ACC112 (cell line): Measurements from ENCODE around the gene NUTM2F.
A peak's percentile ranks its signal among the peaks of the same experiment; 100 is the strongest.
"Not testable (repeated sequence)": the region's sequence is repeated elsewhere in the genome, so short reads cannot be mapped to it uniquely, and the experiment has no call there.

Experiments used
- H2AFZ ChIP-seq: fragments of 200-600 bp; sonication (generic); one replicate; pipeline ENCODE4 v1.6.0; 2017; ENCODE audit warnings: antibody characterized with exemption, low read length; ENCODE audit not compliant: unreplicated experiment
- H3K27ac ChIP-seq: fragments of 200-600 bp; sonication (generic); 2 replicates; pipeline ENCODE4 v1.5.1; 2014; ENCODE audit warnings: low read depth, mild to moderate bottlenecking, antibody characterized with exemption, low read length, moderate library complexity
- H3K27me3 ChIP-seq: fragments of 200-600 bp; sonication (generic); 2 replicates; pipeline ENCODE4 v1.6.1; 2014; ENCODE audit warnings: mild to moderate bottlenecking, antibody characterized with exemption, low read length, moderate library complexity, mixed read lengths; ENCODE audit not compliant: insufficient read depth
- H3K36me3 ChIP-seq: fragments of 200-600 bp; sonication (generic); 2 replicates; pipeline ENCODE4 v1.6.1; 2016; ENCODE audit warnings: mild to moderate bottlenecking, antibody characterized with exemption, low read length, moderate library complexity, mixed read lengths; ENCODE audit not compliant: insufficient read depth
- H3K4me1 ChIP-seq: fragments of 200-600 bp; sonication (generic); one replicate; pipeline ENCODE4 v1.6.1; 2016; ENCODE audit warnings: low read length, mixed read lengths; ENCODE audit not compliant: insufficient read depth, unreplicated experiment, control insufficient read depth
- H3K4me3 ChIP-seq: fragments of 200-600 bp; sonication (generic); 2 replicates; pipeline ENCODE4 v1.5.1; 2014; ENCODE audit warnings: mild to moderate bottlenecking, low read depth, low read length
- H3K79me2 ChIP-seq: fragments of 200-600 bp; sonication (generic); one replicate; pipeline ENCODE4 v1.6.0; 2016; ENCODE audit warnings: low read length; ENCODE audit not compliant: control insufficient read depth, unreplicated experiment, insufficient read depth

Gene NUTM2F

DNA sequence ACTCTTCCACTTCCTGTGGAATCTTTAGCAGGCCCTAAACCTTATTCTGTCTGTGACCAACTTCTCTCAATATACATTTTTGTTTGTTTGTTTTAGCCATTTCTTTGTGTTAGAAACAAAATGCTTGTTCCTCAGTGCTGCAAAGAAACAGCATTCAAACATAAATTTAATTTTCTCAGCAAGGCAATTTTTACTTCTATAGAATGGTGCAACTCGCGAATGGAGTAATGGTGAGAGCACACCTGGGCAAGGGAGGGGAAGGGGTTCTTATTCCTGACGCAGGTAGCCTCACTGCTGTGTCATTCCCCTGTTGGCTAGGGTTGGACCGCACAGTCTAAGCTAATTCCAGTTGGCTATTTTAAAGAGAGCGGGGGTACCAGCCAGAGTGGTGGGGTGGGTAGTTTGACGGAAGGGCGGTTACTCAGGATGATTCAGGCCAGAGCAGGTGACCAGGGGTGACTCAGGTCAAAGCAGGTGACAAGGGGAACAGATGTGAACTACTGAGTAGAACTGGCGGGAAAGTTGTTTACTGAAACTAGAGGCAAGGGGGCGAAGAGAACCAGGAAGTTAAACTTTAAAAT is 47.9 kb downstream of the NUTM2F start:
- Histone ChIP-seq H3K4me3 (no peak overlapping the region), H2AFZ (no peak overlapping the region), H3K36me3 (peaks cover 25% of the 10 kb centered on the region), H3K4me1 (peaks cover 9% of the 10 kb centered on the region), H3K27ac (no peak overlapping the region), H3K27me3 (no peaks in the 10 kb centered on the region), H3K79me2 (no peaks in the 10 kb centered on the region)

DNA sequence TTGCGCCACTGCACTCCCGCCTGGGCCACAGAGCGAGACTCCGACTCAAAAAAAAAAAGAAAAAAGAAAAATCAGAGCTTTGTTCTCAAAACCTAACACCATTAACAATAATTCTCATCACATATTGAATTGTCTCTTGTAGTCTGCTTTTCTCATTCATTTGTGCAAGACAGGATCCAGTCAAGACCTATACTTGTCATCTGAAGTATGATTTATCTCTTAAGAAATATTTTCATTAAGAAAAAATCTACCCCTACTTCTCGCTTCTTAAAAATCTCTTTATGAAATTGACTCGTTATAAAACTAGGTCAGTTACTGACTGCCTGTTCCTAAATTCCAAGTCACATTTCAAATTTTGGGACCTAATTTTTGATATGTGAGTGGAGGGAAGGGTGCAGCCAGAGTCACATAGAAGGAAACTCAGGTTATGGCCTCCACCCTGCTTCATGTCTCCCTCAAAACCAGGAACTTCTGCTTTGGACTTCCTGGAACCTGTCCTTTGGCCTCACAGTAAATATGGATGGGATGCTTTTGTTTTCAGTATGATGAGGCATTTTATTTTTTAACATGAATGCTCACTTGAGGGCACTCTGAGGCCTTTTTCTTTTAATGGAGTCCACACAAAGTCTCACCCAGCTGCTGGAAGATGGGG is 50.4 kb downstream of the NUTM2F start:
- Histone ChIP-seq H3K4me3 (no peak overlapping the region; the same call in 1 of the 2 replicates), H3K27ac (peak overlapping the region; percentile 75), H3K36me3 (peaks cover 28% of the 10 kb centered on the region), H3K4me1 (peaks cover 9% of the 10 kb centered on the region), H3K27me3 (no peaks in the 10 kb centered on the region), H3K79me2 (peaks cover 6% of the 10 kb centered on the region), H2AFZ (no peak overlapping the region)

DNA sequence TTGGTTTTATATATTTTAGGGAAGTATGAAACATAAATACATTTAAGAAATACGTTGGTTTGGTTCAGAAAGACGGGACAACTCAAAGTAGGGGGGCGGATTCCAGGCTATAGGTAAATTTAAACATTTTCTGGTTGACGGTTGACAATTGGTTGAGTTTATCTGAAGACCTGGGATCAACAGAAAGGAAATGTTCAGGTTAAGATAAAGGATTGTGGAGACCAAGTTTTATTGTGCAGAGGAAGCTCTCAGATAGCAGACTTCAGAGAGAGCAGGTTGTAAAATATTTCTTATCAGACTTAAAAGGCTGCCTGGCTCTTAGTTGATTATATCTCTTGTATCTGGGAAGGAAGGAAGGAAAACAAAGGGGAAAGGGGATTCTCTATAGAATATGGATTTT is 51.4 kb downstream of the NUTM2F start:
- H3K27me3 ChIP-seq, H3K4me1 ChIP-seq, H2AFZ ChIP-seq, H3K4me3 ChIP-seq, H3K27ac ChIP-seq: not testable (repeated sequence)
- H3K79me2 ChIP-seq: peaks cover 11% of the 10 kb centered on the region
- peaks cover 28% of the 10 kb centered on the region for H3K36me3 ChIP-seq

DNA sequence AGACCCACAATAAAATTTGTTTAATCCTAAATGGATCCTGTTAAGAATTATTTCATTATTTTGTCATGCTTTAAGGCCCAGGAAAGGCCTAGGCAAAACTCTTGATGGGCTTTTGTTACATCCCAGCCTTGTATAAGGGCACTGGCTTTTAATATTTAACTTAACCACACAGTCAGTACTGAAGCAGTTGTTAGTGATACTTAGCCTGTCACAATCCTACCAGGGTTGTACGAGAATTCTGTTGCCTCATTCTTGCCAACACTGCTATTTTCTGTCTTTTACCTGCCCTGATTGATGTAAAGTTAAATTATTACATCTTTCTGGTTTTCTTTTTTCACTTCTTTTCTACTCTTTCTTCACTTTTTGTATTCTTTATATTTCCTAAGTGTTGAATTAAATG is 58.4 kb downstream of the NUTM2F start:
- H3K79me2 ChIP-seq: peaks cover 11% of the 10 kb centered on the region
- H2AFZ ChIP-seq: no peak overlapping the region
- no peaks in the 10 kb centered on the region for H3K27me3 ChIP-seq
- H3K36me3 ChIP-seq: peaks cover 16% of the 10 kb centered on the region
- H3K4me3 ChIP-seq: no peak overlapping the region
- H3K4me1 ChIP-seq: no peaks in the 10 kb centered on the region
- H3K27ac ChIP-seq: no peak overlapping the region

DNA sequence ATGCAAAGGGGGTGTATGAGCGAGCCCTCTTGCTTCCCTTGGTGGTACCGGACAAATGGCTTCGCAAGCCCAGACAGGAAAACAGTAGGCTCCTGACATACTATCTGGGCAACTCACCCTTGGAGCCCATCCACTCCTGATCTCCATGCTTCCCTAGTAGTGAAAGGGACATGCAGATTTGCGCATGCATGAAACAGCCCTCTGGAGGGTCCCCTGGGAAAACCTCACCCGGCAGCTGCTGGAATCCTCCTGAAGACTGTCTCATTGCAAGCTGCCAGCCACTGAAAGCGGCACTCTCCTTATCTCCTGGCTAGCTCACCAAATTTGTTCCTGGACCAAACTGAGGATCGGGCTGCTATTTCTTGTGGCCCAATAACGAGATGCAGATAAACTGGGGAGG is 59.2 kb downstream of the NUTM2F start:
- Histone ChIP-seq H3K27ac (no peak overlapping the region), H2AFZ (no peak overlapping the region), H3K4me1 (no peaks in the 10 kb centered on the region), H3K36me3 (peaks cover 17% of the 10 kb centered on the region), H3K79me2 (peaks cover 16% of the 10 kb centered on the region), H3K27me3 (no peaks in the 10 kb centered on the region), H3K4me3 (no peak overlapping the region)
